Lower lobe of right lung (tissue), 2 donors: ENCODE data around the gene CLASRP. TPM values are rescaled to one million over a fixed set of nuclear protein-coding genes. Genes with fewer than 3 reads are reported as not detected.
A peak's percentile ranks its signal among the peaks of the same experiment; 100 is the strongest.

Source experiments
- ATAC-seq, 2 donors: fragments of 200-7000 bp; cut with Tn5 transposase; one replicate each; pipeline ENCODE4 v1.9.1; 2020 to 2022; ENCODE audit warnings: mild to moderate bottlenecking in 2 of 2, moderate library complexity in 2 of 2
- DNase-seq: peaks from one replicate; pipeline ENCODE4 v3.0.0-alpha.2; 2020
- H3K27ac ChIP-seq: fragments of 200-600 bp; one replicate; pipeline ENCODE4 v1.8.0; 2022
- H3K27me3 ChIP-seq: fragments of 200-600 bp; one replicate; pipeline ENCODE4 v1.8.0; 2022; ENCODE audit warnings: low read depth
- H3K36me3 ChIP-seq: fragments of 200-600 bp; one replicate; pipeline ENCODE4 v1.8.0; 2022; ENCODE audit warnings: mild to moderate bottlenecking
- H3K4me1 ChIP-seq: fragments of 200-600 bp; one replicate; pipeline ENCODE4 v1.8.0; 2022
- H3K4me3 ChIP-seq: fragments of 200-600 bp; one replicate; pipeline ENCODE4 v1.8.0; 2022; ENCODE audit warnings: mild to moderate bottlenecking
- H3K9me3 ChIP-seq: fragments of 200-600 bp; one replicate; pipeline ENCODE4 v1.8.0; 2022
- intact Hi-C: fragments of 100-400 bp; cut with DNase I; formaldehyde crosslinking; loops from one replicate; pipeline ENCODE4 v1.11.0; 2022
- total RNA-seq: library from RNA; stranded (reverse); fragmentation: NEBNext Ultra II Directional; extraction: Animal tissue kit (Norgen Biotek cat#: 25700); gene quantifications from one replicate; pipeline ENCODE4 v1.2.1, GENCODE V29; 2021
- TF ChIP-seq, protein P1 (sequence below): fragments of 200-600 bp; IDR thresholded peaks from one replicate; pipeline ENCODE4 v1.8.0; 2022; ENCODE audit warnings: antibody characterized with exemption, mild to moderate bottlenecking
- donor health status: DM: no; HTN: yes; CAD: no; lungs with severe emphysema.

CLASRP gene
- total RNA-seq, 1 donor from 2014 or later, result 71.7 TPM

DNA sequence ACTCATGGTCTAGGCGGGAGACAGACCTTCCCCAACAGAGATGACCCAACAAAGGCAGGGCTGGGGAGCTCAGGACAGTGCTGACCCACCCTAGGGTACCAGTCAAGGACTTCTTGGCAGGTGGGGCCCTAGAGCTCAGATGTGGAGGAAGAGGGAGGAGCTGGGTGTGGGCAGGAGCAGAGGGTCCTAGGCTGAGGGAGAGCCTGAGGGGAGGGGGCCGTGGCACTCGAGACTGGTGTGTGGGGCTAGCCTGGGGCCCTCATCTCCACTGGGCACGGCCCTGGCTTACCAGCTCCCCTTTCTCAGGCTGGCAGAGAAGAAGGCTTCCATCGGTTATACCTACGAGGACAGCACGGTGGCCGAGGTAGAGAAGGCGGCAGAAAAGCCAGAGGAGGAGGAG is 18.6 kb downstream of the CLASRP start:
- no peak overlapping the region for H3K27ac ChIP-seq
- ATAC-seq, result no peak
- no peak overlapping the region for H3K4me3 ChIP-seq
- TF ChIP-seq, protein P1, sequence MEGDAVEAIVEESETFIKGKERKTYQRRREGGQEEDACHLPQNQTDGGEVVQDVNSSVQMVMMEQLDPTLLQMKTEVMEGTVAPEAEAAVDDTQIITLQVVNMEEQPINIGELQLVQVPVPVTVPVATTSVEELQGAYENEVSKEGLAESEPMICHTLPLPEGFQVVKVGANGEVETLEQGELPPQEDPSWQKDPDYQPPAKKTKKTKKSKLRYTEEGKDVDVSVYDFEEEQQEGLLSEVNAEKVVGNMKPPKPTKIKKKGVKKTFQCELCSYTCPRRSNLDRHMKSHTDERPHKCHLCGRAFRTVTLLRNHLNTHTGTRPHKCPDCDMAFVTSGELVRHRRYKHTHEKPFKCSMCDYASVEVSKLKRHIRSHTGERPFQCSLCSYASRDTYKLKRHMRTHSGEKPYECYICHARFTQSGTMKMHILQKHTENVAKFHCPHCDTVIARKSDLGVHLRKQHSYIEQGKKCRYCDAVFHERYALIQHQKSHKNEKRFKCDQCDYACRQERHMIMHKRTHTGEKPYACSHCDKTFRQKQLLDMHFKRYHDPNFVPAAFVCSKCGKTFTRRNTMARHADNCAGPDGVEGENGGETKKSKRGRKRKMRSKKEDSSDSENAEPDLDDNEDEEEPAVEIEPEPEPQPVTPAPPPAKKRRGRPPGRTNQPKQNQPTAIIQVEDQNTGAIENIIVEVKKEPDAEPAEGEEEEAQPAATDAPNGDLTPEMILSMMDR, result no peak
- H3K36me3 ChIP-seq, result peaks cover 100% of the 10 kb centered on the region
- intact Hi-C loops, result no loop called here
- no peaks in the 10 kb centered on the region for H3K4me1 ChIP-seq
- no peaks in the 10 kb centered on the region for H3K27me3 ChIP-seq
- DNase-seq, result no peak
- H3K9me3 ChIP-seq, result no peaks in the 10 kb centered on the region

DNA sequence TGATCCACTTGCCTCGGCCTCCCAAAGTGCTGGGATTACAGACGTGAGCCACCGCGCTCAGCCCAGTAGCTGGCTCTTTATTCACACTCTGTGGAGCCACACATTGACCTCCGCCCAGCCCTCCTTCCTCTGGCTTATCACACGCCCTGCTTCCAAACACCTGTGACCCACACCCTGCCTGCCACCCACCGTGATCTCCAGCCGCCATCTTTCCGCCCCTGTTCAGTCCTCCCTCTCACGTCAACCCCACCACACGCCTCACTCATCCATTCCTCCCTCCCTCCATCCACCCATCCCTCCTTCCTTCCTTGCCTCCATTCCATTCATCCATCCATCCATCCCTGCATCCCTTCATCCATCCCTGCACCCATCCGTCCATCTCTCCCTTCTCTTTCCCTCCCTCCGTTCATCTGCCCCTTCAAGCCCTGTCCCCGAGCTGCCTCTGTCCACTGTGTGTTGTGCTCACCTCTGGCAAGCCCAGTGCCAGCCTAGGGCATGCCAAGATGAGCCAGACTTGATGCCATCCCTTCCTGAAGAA is 19.8 kb downstream of the CLASRP start:
- intact Hi-C loops, result no loop called here
- TF ChIP-seq, protein P1, result no peak
- peaks cover 100% of the 10 kb centered on the region for H3K36me3 ChIP-seq
- ATAC-seq (no peak), DNase-seq (no peak)
- no peaks in the 10 kb centered on the region for H3K9me3 ChIP-seq
- no peaks in the 10 kb centered on the region for H3K4me1 ChIP-seq
- H3K27me3 ChIP-seq, result no peaks in the 10 kb centered on the region
- H3K27ac ChIP-seq, result no peak overlapping the region
- no peak overlapping the region for H3K4me3 ChIP-seq

DNA sequence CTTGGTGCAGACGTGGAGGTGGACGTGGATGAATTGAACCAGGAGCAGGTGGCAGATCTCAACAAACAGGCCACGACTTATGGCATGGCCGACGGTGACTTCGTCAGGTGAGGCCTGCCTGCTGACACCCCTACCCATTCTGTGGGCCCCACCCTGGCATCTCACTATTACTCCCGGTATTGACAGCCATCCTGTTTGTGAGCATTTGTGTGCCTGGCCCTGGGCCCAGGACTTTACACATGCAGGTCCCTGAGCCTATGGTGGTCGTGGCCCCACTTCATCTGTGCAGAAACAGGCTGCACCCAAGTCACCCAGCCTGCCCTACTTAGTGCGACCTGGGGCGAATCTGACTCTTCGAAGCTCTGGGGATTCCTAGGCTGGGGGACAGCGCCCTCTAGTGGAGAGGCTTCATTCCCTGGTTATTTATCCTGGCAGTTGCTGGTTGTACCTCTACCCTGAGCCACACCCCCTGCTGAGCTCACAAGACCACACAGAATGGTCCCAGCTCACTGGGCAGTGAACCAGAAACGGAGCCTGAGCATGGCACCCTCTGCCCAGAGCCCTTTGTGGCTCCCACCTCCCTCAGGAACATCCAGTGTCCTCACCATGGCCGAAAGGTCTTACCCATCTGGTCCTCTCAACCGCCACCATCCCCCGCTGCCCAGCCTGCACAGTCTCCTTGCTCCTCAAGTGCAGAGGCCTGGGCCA is 20.6 kb downstream of the CLASRP start:
- H3K36me3 ChIP-seq, result peaks cover 100% of the 10 kb centered on the region
- H3K4me3 ChIP-seq, result no peak overlapping the region
- intact Hi-C loops, result no loop called here
- H3K9me3 ChIP-seq, result no peaks in the 10 kb centered on the region
- no peak overlapping the region for H3K27ac ChIP-seq
- H3K27me3 ChIP-seq, result no peaks in the 10 kb centered on the region
- DNase-seq (peak; percentile 73), ATAC-seq (peak; percentile 74 to 87)
- H3K4me1 ChIP-seq, result no peaks in the 10 kb centered on the region
- TF ChIP-seq, protein P1, result peak; percentile 82

DNA sequence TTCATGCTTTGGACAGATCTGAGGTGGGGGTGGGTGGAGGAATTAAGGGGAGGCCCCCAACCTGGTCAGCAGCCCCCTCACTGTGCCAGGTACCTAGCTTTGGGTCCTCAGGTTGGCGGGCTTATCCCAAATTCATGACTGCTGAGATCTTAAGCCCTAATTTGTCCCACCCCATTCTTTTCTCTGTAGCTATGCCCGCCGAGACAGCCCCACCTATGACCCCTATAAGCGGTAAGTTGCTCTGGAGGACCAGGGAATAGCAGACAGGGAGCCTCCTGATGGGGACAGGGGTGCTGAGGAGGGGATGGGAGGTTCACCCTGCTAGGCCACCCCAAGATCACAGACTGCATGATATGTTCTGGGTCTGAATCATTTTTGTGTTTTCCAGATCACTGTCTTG is 23.1 kb downstream of the CLASRP start:
- no peaks in the 10 kb centered on the region for H3K4me1 ChIP-seq
- TF ChIP-seq, protein P1, result no peak
- H3K27ac ChIP-seq, result no peak overlapping the region
- H3K4me3 ChIP-seq, result no peak overlapping the region
- ATAC-seq, result no peak
- H3K27me3 ChIP-seq, result no peaks in the 10 kb centered on the region
- intact Hi-C loops, result no loop called here
- no peak for DNase-seq
- no peaks in the 10 kb centered on the region for H3K9me3 ChIP-seq
- peaks cover 100% of the 10 kb centered on the region for H3K36me3 ChIP-seq

DNA sequence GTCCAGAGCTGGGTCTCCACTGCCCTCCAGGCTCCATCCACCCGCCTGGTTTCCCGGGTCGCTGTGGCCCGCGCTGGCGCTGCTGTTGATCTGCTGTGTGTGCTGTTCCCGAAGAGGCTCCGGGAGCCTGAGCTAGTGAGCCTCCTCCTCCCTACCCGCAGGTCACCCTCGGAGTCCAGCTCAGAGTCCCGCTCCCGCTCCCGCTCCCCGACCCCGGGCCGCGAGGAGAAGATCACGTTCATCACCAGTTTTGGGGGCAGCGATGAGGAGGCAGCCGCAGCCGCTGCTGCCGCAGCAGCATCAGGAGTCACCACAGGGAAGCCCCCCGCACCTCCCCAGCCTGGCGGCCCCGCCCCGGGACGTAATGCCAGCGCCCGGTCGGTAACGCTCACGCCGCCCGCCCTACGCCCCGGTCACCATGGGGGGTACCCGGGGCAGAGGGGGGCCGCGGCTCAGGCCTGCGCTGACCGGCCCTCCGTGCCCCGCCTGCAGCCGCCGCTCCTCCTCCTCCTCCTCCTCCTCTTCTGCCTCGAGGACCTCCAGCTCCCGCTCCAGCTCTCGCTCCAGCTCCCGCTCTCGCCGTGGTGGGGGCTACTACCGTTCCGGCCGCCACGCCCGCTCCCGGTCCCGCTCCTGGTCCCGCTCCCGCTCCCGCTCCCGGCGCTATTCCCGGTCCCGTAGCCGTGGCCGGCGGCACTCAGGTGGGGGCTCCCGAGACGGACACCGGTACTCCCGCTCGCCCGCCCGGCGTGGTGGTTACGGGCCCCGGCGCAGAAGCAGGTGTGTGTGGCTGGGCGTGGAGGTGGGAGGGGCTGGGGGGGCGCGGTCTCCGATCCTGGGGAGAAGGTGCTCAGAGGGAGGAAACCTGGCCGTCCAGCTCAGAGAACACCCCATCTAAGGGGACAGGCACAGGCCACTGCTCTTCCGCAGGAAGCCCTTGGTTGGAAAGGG is 25.3 kb downstream of the CLASRP start:
- intact Hi-C loops, result no loop called here
- no peak for DNase-seq
- Histone ChIP-seq H3K27me3 (no peaks in the 10 kb centered on the region), H3K4me1 (no peaks in the 10 kb centered on the region), H3K4me3 (no peak overlapping the region), H3K36me3 (peaks cover 100% of the 10 kb centered on the region), H3K27ac (no peak overlapping the region), H3K9me3 (no peaks in the 10 kb centered on the region)
- TF ChIP-seq, protein P1, result no peak
- ATAC-seq, result no peak
